CD4-positive, alpha-beta T cell treated with Interferon alpha-2 for 1 hour (primary cell): ENCODE results near the gene OS9.

Experiments
- DNase-seq, 2 donors: peaks; one replicate each; pipeline ENCODE4 v3.0.0-alpha.2; 2020 to 2022

The OS9 gene

DNA sequence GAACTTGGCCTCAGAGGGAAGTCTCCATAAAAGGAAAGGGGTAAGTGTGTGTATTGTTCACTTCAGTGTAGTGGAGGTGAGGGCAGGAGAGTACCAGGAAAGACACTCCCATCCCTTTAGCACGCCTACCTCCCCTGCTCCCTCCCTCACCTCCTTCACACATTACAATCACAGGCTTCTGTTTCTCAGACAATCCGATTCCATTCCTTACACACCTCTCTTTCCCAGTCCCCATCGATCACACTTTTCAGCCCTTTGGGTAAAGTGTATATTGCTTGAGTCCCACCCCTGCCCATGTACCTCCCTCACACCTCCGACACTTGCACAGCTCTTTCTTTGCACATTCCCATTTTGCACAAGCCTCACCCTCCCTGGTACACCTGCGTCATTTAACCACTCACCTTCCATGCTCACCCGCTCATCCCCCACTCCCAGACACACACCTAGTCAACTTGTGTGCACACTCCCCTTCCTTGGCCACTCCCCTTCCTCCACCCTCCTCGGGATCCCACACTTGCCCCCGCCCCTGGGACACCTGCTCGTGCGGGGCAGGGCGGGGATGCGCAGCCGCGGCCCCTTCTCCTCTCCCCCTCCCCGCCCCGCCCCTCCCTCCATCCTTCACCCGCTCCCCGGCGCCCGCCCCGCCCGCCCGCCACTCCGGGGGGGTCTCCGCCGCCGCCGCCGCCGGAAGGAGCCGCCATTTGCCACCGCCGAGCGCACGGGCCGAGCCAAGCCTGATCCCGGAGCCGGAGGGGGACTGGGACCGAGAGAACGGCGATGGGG lies 60.7 kb downstream of the OS9 start, which contains the start of gene MARCHF9:
Gene MARCHF9 (plus strand): TSS at position 693 of the 783 bp plus-strand sequence. CDS start 426 bp downstream, outside the sequence.
- DNase-seq = peak; percentile 88 to 93

DNA sequence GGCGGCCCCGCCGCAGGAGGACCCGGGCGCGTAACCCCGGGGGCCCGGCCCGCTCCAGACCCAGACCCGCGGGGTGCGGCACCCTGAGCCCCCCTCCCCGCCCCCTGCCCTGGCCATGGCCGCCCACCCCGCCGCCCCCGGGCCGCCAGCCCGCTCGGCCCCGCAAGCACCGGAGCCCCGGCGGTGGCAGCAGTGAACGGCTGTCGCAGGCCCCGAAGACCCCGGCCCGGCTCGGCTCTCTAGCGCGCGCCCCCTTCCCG lies 61.2 kb downstream of the OS9 start:
- no peak for DNase-seq

DNA sequence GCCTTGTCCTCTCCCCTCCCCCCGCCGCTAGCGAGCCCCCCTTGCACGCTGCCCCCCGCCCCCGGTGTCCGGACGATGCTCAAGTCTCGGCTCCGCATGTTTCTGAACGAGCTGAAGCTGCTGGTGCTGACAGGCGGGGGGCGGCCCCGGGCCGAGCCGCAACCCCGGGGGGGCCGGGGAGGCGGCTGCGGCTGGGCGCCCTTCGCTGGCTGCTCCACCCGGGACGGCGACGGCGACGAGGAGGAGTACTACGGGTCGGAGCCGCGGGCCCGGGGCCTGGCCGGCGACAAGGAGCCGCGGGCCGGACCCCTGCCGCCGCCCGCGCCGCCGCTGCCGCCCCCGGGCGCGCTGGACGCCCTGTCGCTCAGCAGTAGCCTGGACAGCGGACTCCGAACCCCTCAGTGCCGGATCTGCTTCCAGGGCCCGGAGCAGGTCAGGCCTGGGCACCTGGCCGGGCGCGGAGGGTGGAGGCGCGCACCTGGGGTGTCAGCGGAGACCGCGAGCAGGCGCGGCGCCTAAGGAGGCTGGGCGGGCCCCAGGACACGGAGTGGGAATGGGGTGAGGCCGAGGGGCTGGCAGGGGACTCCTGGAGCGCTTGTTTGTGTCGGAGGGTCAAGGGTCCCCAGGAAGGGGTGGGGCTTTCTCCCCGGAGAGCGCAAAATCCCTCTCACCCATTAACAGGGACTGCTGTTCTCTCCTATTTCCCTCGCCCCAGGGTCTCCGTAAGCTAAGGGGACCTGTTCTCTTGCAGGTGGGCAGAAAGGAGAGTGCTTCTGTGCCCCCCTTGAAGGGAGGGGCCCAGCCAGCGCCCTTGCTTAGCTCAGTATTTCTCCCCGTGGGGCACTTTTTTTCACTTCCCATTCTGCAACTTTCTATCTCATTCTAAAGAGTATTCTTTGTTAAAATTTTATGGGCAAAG lies 61.8 kb downstream of the OS9 start:
- DNase-seq = peak in 1 of 2 donors; percentile 52

DNA sequence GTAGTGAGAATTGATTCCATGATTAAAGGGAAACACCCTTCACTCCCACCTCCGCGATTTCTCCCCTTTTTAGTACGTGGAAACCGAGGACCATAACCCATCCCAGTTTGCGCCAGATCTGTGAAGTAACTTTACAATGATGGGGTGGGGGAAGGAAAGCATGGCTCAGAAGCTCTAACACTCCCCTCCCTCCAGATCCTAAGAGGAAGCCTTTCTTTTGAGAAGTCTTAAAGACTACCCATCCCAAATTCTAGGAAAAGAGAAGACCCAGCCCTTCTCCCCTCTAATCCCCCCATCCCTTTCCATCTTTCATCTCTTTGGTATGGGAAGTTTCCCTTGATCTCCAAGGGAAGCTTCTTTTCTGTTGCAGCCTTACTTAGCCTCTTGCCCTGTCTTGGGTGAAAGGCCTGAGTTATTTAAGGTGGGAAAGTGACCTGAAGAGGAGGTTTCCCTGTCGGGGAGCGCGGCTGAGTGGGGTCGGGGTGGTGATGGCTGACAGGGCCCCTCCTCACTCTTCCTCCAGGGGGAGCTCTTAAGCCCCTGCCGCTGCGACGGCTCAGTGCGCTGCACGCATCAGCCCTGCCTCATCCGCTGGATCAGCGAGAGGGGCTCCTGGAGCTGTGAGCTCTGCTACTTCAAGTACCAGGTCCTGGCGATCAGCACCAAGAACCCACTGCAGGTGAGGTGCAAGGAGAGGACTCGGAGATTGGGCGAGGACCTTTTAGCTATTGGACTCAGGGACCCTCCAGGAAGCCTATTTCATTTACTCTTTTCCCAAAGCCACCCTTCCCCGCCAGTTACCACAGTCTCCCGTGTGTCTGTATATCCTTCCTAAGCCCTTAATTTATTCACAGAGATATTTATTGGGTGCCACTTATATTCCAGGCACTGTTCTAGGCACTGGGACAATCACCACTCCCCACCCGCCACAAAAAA lies 62.7 kb downstream of the OS9 start:
- DNase-seq = peak; percentile 71 to 81

DNA sequence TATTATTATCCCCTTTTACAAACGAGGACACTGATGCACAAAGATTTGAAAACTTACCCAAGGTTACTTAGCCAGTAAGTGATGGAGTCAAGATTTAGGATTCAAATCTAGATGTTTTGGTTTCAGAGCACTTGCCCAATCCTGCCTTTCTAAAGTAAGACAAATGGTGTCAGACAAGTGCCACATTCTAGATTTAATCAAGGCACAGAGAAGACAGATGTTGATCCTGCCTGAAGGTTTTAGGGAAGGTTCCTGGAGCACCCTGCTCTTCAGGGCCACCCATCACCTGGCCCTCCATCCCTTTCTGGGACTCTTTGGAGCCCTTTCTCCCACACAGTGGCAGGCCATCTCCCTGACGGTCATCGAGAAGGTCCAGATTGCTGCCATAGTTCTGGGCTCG lies 63.8 kb downstream of the OS9 start:
- no peak for DNase-seq

DNA sequence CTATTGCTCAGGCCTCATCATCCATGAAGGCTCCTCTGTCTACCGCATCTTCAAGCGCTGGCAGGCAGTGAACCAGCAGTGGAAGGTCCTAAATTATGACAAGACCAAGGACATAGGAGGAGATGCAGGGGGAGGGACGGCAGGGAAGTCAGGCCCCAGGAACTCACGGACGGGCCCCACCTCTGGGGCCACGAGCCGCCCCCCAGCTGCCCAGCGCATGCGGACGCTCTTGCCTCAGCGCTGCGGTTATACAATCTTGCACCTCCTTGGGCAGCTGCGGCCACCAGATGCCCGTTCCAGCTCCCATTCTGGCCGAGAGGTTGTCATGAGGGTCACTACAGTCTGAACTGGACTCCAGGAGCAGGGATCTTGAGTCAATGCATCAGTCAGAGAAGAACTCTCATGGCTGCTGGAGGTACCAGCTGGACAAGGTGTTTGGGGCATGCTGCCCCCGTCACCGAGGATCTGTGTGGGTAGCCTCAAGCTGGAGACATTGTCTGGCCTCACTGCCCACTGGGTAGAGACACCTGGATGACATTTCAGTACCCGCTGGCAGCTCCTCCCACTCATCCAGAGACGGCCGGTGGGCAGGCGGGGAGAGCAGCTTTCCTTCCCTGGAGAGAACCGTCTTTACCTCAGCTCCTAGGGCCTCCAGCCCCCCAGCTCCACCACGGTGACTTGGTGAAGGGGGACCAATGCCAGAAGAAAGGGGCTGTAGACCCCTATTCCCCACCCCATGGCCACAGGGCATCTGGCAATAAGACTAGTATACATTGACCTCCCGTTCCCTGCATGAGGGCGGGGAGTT lies 64.8 kb downstream of the OS9 start:
- no peak for DNase-seq

DNA sequence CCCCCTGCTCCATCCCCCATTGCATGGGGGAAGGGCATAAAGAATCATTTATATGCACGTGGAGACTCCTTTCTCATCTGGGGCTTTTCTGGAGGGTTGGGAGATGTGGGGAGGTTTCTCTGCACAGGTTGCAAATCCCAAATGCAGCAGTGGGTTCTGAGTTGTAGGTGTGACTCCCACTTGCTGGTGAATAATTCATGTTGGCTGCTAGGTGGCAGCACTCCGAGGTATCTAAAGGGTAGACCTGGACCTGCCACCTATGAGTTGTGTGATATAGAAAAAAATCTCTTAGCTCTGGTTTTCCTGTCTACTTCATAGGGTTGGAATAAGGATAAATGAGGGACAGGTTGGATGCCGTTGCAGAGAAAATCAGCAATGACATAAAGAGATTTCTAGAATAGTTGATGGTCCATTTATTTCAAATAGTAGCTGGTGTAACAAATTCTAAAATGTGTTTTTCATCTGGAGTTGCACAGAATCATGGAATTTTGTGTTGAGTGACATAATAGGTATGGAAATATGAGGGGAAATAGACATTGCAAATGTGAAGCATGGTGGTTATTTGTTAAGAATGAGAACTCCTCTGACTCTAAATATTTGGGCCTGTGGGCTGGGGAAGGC lies 65.5 kb downstream of the OS9 start:
- DNase-seq = peak; percentile 42 to 69

DNA sequence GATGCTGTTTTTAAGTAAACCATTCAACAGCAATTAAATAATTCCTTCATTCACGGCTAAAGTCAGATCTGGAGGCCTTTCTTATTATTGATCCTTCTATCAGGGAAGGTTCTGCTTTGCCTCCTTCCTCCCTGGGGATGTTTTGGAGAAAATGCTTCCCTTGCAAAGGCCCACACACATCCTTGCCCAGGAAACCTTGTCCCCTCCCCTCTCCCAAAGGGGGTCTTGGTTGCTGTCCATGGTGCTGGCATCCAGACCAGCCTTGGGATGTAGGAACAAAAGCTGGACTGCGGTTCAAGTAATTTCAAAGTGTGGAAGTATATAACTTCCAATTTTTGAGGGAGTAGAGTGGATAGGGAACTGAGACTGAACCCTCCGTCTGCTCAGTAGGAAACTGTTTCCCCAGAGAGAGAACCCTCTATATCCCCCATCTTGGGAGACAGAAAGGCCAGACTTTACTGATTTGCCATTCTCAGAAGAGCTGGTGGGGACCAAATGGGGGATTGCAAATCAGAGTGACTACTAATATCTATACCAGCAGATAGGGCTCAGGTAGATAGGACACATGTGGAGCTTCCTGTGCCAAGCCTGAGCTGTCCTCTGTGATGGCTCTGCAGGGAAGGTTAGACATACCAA lies 66.5 kb downstream of the OS9 start:
- no peak for DNase-seq

DNA sequence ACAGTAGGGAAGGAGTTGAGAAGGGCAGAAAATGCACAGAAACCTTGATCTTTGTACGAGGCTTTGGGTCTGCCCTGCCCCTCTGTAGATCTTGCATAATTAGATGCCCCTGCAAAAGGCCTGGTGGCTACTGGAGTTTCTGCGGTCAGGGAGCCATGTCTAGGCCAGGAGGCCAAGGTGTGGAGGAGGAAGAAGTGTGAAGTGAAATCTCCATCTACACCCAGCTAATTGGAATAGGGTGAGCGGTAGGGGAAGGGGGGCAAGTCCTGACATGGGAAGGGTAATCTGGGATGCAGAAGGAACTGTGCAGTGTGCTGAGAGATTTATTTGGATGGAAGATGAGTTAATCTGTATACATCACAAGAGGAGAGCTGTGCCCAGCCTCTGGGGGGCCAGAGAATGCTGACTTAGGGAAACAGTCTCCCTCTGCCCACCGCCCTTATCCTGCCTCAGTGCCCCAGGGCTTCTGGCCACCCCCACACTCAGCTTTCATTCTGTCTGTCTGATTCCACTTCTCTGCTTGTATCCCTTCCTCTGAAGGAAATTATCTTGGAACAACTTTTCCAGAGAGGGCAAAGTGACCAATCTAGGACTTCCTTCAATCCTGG lies 67.6 kb downstream of the OS9 start:
- DNase-seq = no peak

DNA sequence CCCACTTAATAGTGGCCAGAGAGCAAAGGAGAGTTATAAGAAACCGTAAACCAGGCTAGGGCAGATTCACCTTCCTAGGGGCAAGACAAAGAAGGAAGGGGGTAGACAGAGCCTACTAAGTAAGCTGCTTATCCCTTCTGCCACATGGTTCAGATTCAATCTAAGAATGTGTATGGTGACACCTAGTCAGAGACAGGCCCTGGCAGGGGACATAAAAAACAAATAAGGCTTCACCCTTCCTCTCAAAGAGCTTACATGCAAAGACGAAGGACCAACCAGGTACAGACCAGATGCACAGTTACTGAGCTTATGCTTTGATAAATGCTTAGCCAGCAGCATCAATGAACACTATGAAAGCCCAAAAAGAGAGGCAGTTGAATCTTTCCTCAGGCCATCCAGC lies 68.5 kb downstream of the OS9 start:
- no peak for DNase-seq

DNA sequence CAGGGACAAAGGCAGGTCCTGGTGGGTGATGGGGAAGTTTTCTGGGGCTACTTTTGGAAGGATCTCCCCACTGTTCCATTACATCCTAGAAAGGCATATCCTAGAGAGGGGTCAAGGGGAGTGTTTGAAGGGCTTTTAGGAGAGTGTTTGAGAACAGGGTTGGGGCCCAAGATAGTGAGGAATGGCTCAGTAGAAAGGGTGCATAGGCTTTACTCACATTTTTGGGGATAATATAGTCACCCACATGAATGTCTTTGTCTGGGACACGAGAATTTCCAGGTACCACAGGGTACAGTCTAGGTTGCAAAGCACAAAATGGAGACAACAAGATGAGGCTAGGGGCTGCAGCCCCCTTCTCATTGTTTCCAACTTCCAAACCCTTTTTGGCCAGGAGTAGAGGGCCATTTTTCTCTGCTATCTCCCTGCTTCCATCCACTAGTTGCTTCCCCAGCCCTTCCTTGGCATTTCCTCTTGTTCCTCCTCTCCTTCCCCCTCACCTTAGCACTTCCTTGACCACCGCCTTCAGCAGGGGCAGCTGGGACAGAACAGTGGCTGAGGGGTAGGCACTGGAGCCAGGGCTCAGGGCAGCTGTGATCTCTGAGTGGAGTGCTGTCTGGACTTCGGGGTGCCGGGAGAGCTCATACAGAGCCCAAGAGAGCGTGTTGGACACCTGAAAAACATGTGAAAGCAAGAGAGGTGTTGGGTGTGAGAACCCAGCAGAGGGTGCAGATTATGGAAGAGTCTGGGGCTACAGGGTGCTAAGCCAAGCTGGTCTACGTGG lies 70.1 kb downstream of the OS9 start:
- no peak for DNase-seq

DNA sequence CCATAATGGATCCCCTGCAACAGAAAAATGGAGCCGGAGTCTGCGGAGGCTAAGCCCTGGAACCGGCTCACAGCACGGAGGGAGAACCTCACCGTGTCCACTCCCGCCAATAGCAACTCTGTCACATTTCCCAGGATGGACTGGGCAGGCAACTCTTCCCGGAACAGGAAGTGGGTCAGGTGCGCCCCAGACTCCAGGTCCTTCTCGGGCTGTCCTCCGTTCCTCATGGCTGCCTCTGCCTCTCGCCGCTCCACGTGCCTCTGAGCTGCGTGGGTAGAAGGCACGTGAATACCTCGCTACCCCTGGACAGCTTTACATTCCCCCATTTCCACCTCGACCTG lies 70.7 kb downstream of the OS9 start:
- no peak for DNase-seq

DNA sequence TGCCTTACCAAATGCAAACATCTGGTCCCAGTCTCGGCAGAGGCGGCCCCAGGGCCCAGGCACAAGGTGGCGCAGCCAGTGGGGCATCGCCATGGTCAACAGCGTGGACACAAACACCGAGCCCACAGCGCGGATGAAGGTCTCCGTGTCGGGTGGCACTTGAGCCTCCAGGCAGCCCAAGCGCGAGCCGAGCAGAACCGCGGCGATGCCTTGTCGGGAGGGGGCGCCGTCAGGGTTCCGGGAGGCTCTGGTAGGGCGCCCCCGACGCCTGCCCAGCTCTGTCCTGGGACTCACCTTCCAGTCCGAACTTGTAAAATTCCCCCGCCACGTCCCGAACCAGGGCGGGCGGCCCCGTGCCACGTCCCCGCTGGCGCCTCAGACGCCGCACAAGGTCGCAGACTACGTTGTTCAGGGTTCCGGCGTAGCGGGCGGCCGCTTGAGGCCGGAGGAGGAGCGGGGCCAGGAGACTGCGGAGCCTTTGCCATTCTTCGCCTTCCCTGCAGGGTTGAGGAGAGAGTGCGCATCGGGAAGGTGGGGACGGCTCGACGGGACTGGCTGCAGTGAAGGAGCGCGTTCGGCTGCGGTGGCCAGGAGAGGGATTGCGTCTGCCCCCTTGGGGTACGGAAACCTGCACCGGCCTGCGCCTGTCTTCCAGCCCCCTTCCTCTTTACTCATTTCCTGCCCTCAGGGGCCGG lies 71.2 kb downstream of the OS9 start:
- DNase-seq = peak; percentile 27 to 61

DNA sequence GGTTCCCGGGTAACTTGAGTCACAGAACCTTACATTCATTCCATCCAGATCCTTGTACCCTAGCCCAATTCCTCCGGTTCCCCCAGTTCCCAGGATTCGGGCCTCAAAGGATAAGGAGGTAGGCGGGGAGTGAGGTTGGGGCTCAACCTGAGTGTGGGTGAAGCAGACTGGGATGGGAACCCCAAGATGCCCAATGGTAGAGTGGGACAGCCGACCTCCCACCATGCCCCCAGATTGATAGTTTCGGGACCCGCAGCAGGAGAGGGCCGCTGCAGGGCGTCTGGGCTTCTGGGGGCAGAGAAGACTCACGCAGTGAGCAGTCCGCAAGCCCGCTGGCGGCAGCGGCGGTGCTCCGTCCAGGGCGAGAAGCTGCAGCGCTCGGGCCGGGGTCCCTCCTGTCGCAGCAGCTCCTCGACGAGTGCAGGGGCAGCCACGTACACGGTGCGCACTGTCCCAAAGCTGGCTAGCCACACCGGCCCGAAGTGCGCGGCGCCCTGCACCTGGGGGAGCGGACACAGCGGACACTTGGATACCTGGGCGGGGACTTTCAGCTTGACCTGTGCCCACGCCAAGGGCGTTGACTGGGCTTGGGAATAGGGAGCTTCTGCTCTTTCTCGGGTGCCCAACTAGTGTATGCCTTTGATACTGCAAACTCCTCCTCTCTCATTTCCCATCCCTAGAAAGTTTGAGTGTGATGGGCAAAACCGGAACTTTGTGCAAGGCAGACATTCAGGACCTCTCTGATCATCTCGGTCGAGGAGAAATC lies 71.9 kb downstream of the OS9 start:
- DNase-seq = no peak

DNA sequence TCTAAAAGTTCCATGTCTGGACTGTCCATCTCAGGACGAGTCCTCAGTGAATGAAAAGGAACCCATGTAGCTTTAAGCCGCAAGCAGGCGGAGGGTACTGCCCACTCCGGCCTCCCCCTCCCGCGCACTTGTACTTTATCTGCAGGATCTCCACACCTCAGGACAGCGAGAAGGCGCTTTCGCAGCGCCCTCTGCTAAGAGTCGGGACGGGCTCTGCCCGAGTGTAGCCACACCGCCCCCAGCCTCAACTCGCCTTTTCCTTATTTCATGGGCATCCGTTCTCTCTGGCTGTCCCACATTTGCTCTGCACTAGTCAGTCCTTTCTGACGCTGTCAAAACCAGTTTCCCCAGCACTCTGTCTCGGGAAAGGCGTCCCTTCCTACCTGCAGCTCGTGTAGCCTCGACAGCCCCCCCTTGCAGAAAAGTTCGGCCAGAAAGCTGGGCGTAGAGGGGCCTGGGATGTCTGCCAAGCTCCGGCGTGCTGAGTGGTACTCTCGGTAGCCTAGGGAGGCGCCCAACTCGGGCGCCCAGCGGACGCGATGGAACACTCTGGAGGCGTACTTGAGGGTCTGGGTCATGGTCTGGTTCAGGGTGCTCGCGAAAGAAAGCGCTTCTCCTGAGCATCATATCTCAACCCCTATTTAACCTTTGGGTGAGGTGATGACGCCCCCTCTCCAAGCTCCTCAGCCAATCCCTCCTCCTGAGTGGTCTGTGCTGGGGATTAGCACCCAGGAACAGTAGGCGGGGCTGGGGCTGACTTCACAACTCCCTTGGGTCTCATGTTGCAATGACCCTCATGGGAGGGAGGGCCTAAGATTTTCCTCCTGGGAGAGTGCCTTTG lies 72.8 kb downstream of the OS9 start, which contains the start of gene CYP27B1:
Gene CYP27B1 (minus strand): TSS at position 615 of the 841 bp plus-strand sequence. CDS start 37 bp downstream, at position 578.
- no peak for DNase-seq

DNA sequence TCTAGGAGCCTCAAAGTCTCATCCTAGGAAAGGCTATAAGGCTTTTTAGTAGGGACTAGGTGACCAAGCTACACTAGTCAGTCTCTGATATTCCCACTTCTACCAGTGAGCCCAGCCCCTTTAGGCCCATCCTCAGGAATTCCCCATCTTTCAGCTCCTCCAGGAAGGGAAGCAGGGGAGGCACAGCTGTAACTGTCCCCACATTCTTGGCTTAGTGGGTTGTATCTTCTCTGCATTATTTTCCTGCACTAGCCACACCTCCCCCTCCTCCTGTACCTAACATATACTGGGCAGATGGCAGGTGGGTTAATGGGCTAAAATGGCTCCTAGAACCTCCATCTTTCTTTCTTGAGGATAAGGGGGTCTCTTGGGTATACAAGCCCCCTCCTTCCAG lies 73.4 kb downstream of the OS9 start:
- no peak for DNase-seq

DNA sequence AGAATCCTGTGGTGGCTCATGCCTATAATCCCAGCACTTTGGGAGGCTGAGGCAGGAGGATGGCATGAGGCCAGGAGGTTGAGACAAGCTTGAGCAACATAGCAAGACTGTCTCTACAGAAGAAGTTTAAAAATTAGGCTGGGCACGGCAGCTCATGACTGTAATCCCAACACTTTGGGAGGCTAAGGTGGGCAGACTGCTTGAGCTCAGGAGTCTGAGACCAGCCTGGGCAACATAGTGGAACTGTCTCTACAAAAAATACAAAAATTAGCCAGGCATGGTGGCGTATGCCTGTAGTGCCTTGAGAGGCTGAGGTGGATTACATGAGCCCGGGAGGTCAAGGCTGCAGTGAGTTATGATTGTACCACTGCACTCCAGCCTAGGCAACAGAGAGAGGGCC lies 73.9 kb downstream of the OS9 start:
- no peak for DNase-seq

DNA sequence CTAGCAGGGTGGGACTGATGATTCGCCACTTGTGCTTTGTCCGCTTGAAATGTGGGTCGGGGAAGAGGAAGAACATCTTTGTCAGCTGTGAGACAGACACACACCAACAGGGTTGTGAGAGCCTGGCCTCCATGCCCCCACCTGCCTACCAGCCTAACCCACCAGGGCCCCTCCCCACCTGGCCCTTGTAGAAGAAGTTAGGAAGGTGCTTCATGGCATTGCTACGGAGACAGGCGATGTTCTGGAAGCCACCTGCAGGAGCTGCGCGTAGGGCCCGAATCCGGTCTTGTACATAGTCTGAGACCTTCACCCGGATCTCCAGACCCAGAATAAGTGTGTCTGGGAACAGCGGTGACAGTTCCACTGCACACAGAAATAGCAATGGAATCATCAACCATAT lies 75.7 kb downstream of the OS9 start:
- DNase-seq = no peak
